Kidney epithelial cell (primary cell): Measurements from ENCODE around the gene STX18. TPM values are rescaled to one million over a fixed set of nuclear protein-coding genes. Genes with fewer than 3 reads are reported as not detected.

Experiments
- DNase-seq: peaks from one replicate; pipeline ENCODE4 v3.0.0-alpha.2; 2010; ENCODE audit warnings: low read depth
- H3K27me3 ChIP-seq: 2 replicates; pipeline ENCODE4 v1.6.0; 2011; ENCODE audit warnings: low read length; ENCODE audit not compliant: control insufficient read depth, insufficient read depth
- H3K36me3 ChIP-seq: 2 replicates; pipeline ENCODE4 v1.5.1; 2011; ENCODE audit warnings: low read length; ENCODE audit not compliant: control insufficient read depth, insufficient read depth
- H3K4me3 ChIP-seq: 2 replicates; pipeline ENCODE4 v1.5.1; 2011; ENCODE audit warnings: low read depth, mild to moderate bottlenecking, control low read depth, low read length
- CTCF ChIP-seq: IDR thresholded peaks from 2 replicates; pipeline ENCODE4 v1.5.1; 2011; ENCODE audit warnings: mild to moderate bottlenecking, moderate library complexity, low read length, control low read depth, inconsistent platforms; ENCODE audit not compliant: insufficient read depth, poor library complexity, severe bottlenecking
- total RNA-seq: library from RNA; depleted of rRNA; stranded (reverse); fragments of >200 nt; gene quantifications from 2 replicates; pipeline ENCODE4 v1.2.3, GENCODE V29; 2015

Gene STX18
- total RNA-seq, 1 donor from 2014 or later: 39.7 TPM

- Histone ChIP-seq H3K4me3 (no peak overlapping the region), H3K36me3 (no peaks in the 10 kb centered on the region), H3K27me3 (no peaks in the 10 kb centered on the region)
- DNase-seq: peak; percentile 28
- TF ChIP-seq CTCF: peak; percentile 89
Measured at GRCh38 chr4:4488405-4489404, 53.1 kb downstream of the STX18 start.

GRCh38 chr4:4486969-4487368 lies 54.9 kb downstream of the STX18 start:
- no peak for TF ChIP-seq CTCF
- Histone ChIP-seq H3K4me3 (no peak overlapping the region), H3K36me3 (no peaks in the 10 kb centered on the region), H3K27me3 (no peaks in the 10 kb centered on the region)
- no peak for DNase-seq

- TF ChIP-seq CTCF: no peak
- DNase-seq: no peak
- no peaks in the 10 kb centered on the region for H3K27me3 ChIP-seq
- H3K36me3 ChIP-seq: no peaks in the 10 kb centered on the region
- no peak overlapping the region for H3K4me3 ChIP-seq
Measured at GRCh38 chr4:4485806-4486205, 56.0 kb downstream of the STX18 start.

GRCh38 chr4:4481399-4481994 lies 60.4 kb downstream of the STX18 start:
- DNase-seq: no peak
- Histone ChIP-seq H3K4me3 (no peak overlapping the region), H3K27me3 (no peaks in the 10 kb centered on the region)

GRCh38 chr4:4480685-4481398 lies 61.0 kb downstream of the STX18 start:
- Histone ChIP-seq H3K4me3 (no peak overlapping the region), H3K36me3 (no peaks in the 10 kb centered on the region), H3K27me3 (no peaks in the 10 kb centered on the region)
- DNase-seq: no peak
- TF ChIP-seq CTCF: peak; percentile 47

More at GRCh38 chr4:4481399-4481994, 60.4 kb downstream of the STX18 start:
- H3K36me3 ChIP-seq: no peaks in the 10 kb centered on the region
- TF ChIP-seq CTCF: no peak
